NCI-H510A treated with DMSO at 0.1 percent for 48 hours (cell line): Measurements from ENCODE around the gene OR8D1.

Source experiments
- DNase-seq: peaks from one replicate; lab custom pipeline; 2025; lab: John Stamatoyannopoulos, UW

The OR8D1 gene

DNA sequence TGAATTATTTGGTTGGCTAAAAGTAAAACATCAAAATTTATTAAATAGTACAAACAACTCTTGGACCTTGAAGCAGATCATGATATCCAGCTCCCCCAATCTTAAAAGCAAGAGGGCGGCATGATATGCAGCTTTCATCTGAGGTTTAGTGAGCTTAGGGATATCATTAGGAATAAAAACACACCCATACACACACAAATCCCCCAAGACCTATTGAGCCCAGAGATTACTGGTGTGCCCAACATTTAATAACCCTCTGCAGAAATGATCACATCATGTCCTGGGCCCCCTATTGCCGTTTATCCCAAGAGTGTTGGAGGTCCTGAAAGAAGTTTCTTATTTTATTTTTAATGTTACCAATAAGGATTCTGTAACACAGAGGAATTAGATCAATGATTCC is at the start of gene OR8D1:
Gene OR8D1, minus strand, starts transcription at position 101 of the 400 bp plus-strand sequence. CDS start 3,183 bp downstream, outside the sequence.
- no peak for DNase-seq

GRCh38 chr11:124359566-124359965 is 45.8 kb upstream of the OR8D1 start:
- DNase-seq, result no peak

DNA sequence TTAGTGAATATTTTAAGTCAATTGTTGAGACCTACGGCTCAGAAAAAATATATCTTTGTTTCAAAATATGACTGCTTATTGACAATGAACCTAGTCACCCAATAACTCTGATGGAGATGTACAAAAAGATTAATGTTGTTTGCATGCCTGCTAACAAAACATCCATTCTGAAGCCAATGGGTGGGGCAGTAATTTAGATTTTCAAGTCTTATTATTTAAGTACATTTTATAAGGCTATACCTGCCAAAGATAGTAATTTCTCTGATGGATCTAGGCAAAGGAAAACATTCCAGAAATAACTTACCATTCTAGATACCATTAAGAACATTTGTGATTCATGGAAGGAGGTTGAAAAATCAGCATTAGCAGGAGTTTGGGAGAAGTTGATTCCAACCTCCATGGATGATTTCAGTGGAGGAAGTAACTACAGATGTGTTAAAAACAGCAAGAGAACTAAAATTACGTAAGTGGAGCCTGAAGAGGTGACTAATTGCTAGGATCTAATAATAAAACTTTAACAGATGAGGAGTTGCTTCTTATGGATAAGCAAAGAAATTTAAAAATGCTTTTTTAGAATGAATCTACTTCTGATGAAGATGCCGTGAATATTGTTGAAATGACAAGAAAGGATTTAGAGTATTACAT is 32.7 kb upstream of the OR8D1 start:
- DNase-seq, result no peak

- no peak for DNase-seq
Observed at GRCh38 chr11:124344346-124344745, 30.6 kb upstream of the OR8D1 start.

DNA sequence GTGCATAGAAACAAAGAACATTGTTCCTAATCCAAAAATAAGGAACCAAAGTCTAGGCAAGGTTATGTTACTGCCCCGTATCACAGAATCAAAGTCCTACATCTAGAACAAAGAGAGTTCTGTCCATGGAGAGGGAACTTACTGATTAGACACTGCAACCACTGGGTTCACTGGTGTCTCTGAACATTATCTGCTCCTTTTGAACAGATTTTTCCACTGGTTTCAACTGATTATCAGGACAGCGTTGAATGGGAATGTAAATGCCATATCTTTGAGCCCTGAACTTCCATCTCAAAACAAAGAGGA is 26.3 kb upstream of the OR8D1 start:
- no peak for DNase-seq

DNA sequence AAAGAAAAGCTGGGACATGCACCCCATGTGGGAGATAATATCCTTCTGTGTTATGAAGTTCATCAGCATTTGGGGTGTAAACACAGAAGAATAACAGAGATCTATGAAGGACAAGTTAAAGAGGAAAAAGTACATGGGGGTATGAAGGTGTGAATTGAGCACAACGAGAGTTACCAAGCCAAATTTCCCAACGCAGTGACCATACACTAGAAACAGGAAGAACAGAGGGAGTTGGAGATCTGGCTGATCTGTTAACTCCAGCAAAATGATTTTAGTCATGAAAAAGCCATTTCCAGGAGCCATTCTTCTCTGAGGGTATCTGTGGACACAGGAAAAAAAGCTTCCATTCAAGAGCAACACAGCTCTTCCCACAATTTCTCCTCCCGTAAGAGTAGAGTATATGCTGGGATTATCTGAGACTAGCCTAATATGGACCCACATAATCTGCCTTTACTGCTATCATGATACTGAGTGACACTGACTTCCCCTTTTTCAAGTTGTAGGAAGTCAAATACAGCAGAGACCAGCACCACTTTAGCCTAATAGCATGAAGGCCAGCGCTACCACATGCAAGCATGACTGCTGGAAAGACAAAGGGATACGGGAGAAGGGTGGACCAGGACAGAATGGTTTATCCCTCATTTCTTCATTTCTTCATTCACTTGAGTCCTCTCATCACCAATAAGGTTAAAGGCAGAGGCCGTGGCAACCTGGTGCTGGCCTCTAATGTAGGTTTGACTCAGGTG is 25.8 kb upstream of the OR8D1 start:
- no peak for DNase-seq

DNA sequence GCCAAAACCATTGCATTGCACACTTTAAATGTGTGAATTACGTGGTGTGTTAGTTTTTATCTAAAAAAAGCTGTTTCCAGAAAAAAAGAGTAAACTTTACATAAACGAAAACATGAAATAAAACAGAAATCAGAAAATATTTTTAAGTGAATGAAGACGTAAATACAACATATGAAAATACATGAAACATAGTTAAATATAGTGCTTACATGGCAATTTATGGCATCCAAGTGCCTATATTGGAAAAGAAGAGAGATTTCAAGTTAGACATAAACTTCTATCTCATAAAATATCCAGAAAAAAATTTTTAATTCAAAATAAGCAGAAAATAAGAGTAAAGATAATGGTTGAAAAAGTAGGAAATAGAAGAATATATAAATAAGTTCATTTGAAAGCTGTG is 18.1 kb upstream of the OR8D1 start:
- DNase-seq, result no peak

- no peak for DNase-seq
Observed at GRCh38 chr11:124329787-124330478, 16.2 kb upstream of the OR8D1 start.

DNA sequence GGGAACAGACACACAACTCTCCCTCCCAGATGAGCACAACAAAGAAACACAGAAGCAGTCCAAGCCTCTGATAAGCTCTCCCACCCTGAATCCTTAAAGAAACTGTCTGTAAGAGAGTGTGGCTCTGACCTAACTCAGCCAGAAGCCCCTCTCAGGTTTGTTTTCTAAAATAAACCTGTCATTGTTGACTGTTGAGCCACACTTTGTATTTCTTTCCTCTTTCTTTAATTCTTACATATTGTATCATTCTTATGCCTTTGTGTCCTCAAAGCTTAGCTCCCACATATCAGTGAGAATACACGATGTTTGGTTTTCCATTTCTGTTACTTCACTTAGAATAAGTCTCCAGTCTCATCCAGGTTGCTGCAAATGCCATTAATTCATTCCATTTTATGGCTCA is 14.0 kb upstream of the OR8D1 start:
- no peak for DNase-seq

- no peak for DNase-seq
Observed at GRCh38 chr11:124322356-124322755, 8.6 kb upstream of the OR8D1 start.

GRCh38 chr11:124320097-124320496 is 6.3 kb upstream of the OR8D1 start, which contains the start of gene OR8D2:
OR8D2 (minus strand) TSS chr11:124320197; CDS start chr11:124320197, 0 bp downstream.
- no peak for DNase-seq

GRCh38 chr11:124315052-124315451 is 1.3 kb upstream of the OR8D1 start:
- DNase-seq, result no peak

GRCh38 chr11:124313131-124313530 is 618 bp downstream of the OR8D1 start:
- no peak for DNase-seq

DNA sequence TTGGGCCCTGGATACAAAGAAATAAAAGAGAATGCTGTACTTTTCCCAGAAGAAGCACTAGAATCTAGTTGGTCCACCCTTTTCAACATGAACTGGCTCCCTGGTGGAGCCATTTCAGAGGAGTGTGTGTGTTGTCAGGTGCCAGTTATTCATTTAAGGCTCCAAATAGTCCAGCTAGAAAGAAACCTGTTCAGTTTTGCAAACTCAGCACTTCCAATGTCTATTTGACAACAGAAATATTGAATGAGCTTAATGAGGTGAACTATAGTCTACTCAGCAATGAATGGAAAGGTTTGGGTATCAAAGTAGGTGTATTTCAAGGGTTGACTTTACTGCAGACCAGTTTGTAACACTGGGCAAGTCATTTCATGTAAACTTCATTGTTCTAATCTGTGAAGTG is 2.1 kb downstream of the OR8D1 start:
- DNase-seq, result no peak

GRCh38 chr11:124311269-124311668 is 2.5 kb downstream of the OR8D1 start:
- no peak for DNase-seq

- DNase-seq, result no peak
Observed at GRCh38 chr11:124310721-124311120, 3.0 kb downstream of the OR8D1 start.

DNA sequence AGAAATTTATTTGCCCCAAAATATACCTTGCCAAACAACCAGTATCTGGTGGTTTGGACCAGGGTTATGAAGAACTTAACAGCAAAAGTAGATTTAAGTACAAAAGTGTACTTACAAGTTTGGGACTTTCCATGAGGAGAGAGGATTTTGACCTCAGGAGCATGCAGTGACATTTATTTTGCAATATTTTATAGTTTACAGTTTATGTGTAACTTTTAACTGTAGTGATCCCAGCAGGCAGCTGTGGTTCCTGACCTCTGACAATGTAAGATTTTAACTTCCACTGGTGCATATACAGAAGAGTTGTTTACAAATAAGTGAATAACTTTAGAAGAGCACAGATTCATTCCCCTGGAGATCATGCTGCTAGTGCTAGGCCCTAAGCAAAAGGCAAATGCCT is 6.7 kb downstream of the OR8D1 start:
- DNase-seq, result no peak

DNA sequence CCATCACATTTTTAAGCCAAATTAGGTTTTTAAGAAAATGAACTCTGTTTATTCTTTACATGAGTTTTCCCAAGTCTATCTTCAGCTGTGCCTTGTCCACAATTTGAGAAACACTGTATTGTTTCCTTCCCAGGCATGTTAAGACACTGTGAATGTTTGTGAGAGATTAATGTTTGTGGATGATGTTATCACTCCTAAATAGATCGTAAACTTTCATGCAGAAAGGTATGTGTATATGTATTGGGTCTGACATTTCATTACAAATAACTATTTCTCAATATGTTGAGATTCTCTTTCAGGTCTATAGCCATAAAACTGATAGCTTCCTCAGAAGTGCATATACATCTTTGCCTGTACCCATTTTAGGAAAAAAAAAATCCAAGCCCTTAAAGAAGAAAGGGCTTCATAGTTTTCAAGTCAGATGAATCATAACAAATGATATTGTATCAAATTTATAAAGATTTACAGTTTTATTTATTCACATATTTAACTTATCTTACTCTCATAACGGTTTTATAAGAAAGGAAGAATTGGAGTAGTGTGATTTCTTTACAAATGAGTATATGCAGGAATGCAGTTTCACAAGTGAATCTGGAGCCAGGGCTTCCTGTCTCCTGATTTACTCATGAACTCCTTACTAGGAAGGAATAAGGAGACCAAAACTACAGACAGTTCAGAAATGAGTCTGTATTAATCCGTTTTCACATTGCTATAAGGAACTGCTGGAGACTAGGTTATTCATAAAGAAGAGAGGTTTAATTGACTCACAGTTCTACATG is 11.2 kb downstream of the OR8D1 start:
- DNase-seq, result no peak

DNA sequence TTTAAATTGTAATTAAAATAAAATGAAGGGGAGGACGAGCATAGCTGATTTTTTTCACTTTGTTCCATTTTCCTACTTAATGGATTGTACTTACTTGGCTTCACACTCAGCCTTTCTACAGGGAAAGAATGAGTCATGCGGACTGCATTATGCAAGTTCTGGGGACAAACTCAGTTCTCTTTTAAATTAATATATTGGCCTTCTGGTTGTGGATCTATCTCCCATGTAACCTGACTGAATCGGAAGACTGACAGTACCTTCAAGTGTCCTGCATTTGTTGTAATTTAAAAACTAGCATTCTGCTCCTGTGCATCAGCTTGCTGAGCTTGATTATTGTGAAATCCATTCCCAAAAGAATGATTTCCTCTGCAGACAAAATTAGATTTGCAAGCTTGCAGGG is 12.2 kb downstream of the OR8D1 start:
- DNase-seq, result no peak

DNA sequence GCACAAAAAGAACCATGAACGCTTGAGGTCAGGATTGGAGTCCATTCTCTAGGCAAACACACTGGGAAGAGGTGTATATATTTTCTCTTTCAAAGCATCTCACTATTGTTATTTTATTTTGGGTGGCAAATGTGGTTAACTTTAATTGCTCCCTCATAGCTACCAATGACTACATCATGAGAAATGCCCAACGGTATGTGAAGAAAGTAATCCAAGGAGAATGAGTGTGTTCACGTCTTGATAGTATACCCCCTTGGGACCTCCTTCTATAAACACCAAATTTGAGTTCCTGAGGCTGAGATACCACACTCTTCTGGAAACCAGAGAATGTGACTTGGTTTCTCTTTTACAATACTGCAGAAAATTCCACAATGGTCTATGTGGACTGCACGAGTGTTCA is 15.8 kb downstream of the OR8D1 start:
- DNase-seq, result no peak

DNA sequence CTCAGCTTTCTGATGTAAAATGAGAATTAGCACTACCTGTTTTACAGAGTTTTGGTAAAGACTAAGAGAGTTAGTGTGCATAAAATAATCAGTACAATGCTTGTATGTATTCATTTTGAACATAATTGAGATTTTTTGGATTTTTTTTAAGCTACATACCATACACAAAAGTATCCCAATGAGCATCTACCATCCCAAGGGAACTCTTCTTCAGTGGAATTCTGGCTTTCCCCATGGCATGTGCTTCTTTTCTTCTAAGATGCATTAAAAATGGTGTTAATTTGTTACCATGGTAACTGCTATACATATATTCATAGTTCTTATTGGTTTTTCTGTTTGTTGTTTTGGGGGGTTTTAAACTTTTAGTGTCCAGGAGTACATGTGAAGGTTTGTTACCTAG is 17.7 kb downstream of the OR8D1 start:
- DNase-seq, result no peak

DNA sequence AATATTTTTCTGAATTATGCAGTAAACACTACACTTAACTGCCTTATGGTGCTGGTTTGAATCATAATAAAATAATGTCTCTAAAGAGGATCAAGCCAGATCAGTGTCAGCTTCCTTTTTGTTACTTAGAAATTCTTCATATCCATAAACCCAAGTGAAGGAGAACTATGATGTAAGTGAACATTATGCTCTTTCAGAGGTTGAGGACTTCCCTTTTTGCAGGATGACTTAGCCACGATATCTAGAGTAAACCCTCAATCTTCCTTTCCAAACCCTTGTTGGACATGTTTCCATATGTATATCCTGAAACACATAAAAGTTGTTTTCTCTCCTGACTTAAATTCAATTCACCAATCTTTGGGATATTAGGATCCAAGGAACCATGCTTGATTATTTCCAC is 19.1 kb downstream of the OR8D1 start:
- DNase-seq, result no peak
